IMR-90 (cell line): Measurements from ENCODE around the gene APP. TPM values are rescaled to one million over a fixed set of nuclear protein-coding genes. Genes with fewer than 3 reads are reported as not detected.

Experiments
- ATAC-seq: fragments of 200-7000 bp; cut with Tn5 transposase; 2 replicates; pipeline ENCODE4 v1.9.1; 2020; ENCODE audit warnings: low read depth, mild to moderate bottlenecking, moderate library complexity
- BruUV-seq: library from RNA; stranded (reverse); fragments of 400-500 nt; replicated peaks from 2 replicates; lab custom pipeline; 2021; lab: Mats Ljungman, UMichigan
- CTCF ChIA-PET: fragments of 300-600 bp; formaldehyde crosslinking; extraction: SDS; loops from one replicate; lab custom pipeline; 2021; ENCODE audit warnings: antibody characterized with exemption; lab: Yijun Ruan, JAX
- POLR2A ChIA-PET: fragments of 300-600 bp; sonication (Branson Sonifier 250); formaldehyde crosslinking; loops from one replicate; lab custom pipeline; 2022; ENCODE audit warnings: antibody characterized with exemption; ENCODE audit not compliant: unreplicated experiment; lab: Charles Lee
- DNase-seq: peaks from one replicate; pipeline ENCODE4 v3.0.0; 2013
- H2AFZ ChIP-seq: replicated peaks from 2 replicates; pipeline ENCODE3; 2013; ENCODE audit warnings: low read length, mild to moderate bottlenecking; ENCODE audit not compliant: poor library complexity
- H2AK5ac ChIP-seq: 2 replicates; pipeline ENCODE4 v1.6.1; 2013; ENCODE audit warnings: low read depth, low read length, inconsistent platforms
- H2AK9ac ChIP-seq: replicated peaks from 2 replicates; pipeline ENCODE3; 2013; ENCODE audit warnings: mild to moderate bottlenecking, low read depth, low read length, moderate library complexity; ENCODE audit not compliant: poor library complexity
- H2BK120ac ChIP-seq: 2 replicates; pipeline ENCODE4 v1.6.1; 2013; ENCODE audit warnings: low read depth, low read length, inconsistent platforms
- H2BK15ac ChIP-seq: 3 replicates; pipeline ENCODE4 v1.6.1; 2013; ENCODE audit warnings: low read depth, low read length, inconsistent platforms
- H2BK20ac ChIP-seq: 2 replicates; pipeline ENCODE4 v1.6.1; 2013; ENCODE audit warnings: low read depth, mild to moderate bottlenecking, inconsistent platforms, low read length, moderate library complexity
- H2BK5ac ChIP-seq: 2 replicates; pipeline ENCODE4 v1.6.1; 2013; ENCODE audit warnings: mild to moderate bottlenecking, low read depth, low read length, inconsistent platforms; ENCODE audit not compliant: poor library complexity, severe bottlenecking
- H3K14ac ChIP-seq: replicated peaks from 2 replicates; pipeline ENCODE4 v1.6.1; 2013; ENCODE audit warnings: low read depth, low read length, inconsistent platforms
- H3K18ac ChIP-seq: 2 replicates; pipeline ENCODE4 v1.6.1; 2013; ENCODE audit warnings: low read depth, low read length, control low read depth
- H3K23ac ChIP-seq: 2 replicates; pipeline ENCODE4 v1.6.1; 2013; ENCODE audit warnings: low read depth, low read length, inconsistent platforms
- H3K27ac ChIP-seq: 2 replicates; pipeline ENCODE4 v1.5.1; 2013; ENCODE audit warnings: mild to moderate bottlenecking, control low read depth, low read length; ENCODE audit not compliant: insufficient read depth
- H3K27me3 ChIP-seq: 2 replicates; pipeline ENCODE4 v1.6.1; 2013; ENCODE audit warnings: low read length; ENCODE audit not compliant: control insufficient read depth, insufficient read depth
- H3K36me3 ChIP-seq: 2 replicates; pipeline ENCODE4 v1.6.1; 2013; ENCODE audit warnings: low read length, mixed read lengths; ENCODE audit not compliant: control insufficient read depth, insufficient read depth
- H3K4ac ChIP-seq: 2 replicates; pipeline ENCODE4 v1.6.1; 2013; ENCODE audit warnings: low read depth, low read length, inconsistent platforms
- H3K4me1 ChIP-seq: 2 replicates; pipeline ENCODE4 v1.6.1; 2013; ENCODE audit warnings: low read length, mixed read lengths; ENCODE audit not compliant: control insufficient read depth, insufficient read depth
- H3K4me2 ChIP-seq: 2 replicates; pipeline ENCODE4 v1.6.1; 2013; ENCODE audit warnings: low read depth, mild to moderate bottlenecking, control low read depth, low read length, moderate library complexity
- H3K4me3 ChIP-seq: 2 replicates; pipeline ENCODE4 v1.5.1; 2013; ENCODE audit warnings: low read depth, mild to moderate bottlenecking, control low read depth, low read length, moderate library complexity; ENCODE audit not compliant: insufficient read depth
- H3K56ac ChIP-seq: 2 replicates; pipeline ENCODE4 v1.6.1; 2013; ENCODE audit warnings: low read length, inconsistent platforms; ENCODE audit not compliant: insufficient read depth; ENCODE audit errors: extremely low read depth
- H3K79me1 ChIP-seq, 2 experiments: 2 replicates each; pipeline ENCODE4 v1.6.1; 2013; ENCODE audit warnings: low read length in 2 of 2, inconsistent platforms in 1 of 2, low read depth in 1 of 2
- H3K9ac ChIP-seq: 2 replicates; pipeline ENCODE4 v1.6.1; 2013; ENCODE audit warnings: low read depth, low read length, control low read depth
- H3K9me1 ChIP-seq: 2 replicates; pipeline ENCODE4 v1.6.1; 2013; ENCODE audit warnings: low read length, inconsistent platforms; ENCODE audit not compliant: insufficient read depth
- H3K9me3 ChIP-seq: 2 replicates; pipeline ENCODE4 v1.6.1; 2013; ENCODE audit warnings: low read length; ENCODE audit not compliant: control insufficient read depth, insufficient read depth
- H4K20me1 ChIP-seq: 2 replicates; pipeline ENCODE4 v1.6.1; 2013; ENCODE audit warnings: low read length, inconsistent platforms; ENCODE audit not compliant: insufficient read depth
- H4K5ac ChIP-seq: 2 replicates; pipeline ENCODE4 v1.6.1; 2013; ENCODE audit warnings: mild to moderate bottlenecking, low read depth, low read length, control low read depth
- H4K8ac ChIP-seq, 2 experiments: 2 replicates each; pipeline ENCODE4 v1.6.1; 2013; ENCODE audit warnings: low read depth in 2 of 2, low read length in 2 of 2, control low read depth in 1 of 2, inconsistent platforms in 1 of 2
- H4K91ac ChIP-seq: 2 replicates; pipeline ENCODE4 v1.6.1; 2013; ENCODE audit warnings: low read depth, low read length, inconsistent platforms; ENCODE audit not compliant: insufficient read depth
- BHLHE40 ChIP-seq: fragments of 150-350 bp; IDR thresholded peaks from 2 replicates; pipeline ENCODE4 v1.6.1; 2016; ENCODE audit warnings: mild to moderate bottlenecking, low read depth, low read length
- CEBPB ChIP-seq: IDR thresholded peaks from 2 replicates; pipeline ENCODE4 v1.6.1; 2012; ENCODE audit warnings: low read depth, low read length, improper control_type of control experiment
- ELK1 ChIP-seq: fragments of 150-350 bp; IDR thresholded peaks from 2 replicates; pipeline ENCODE4 v1.6.1; 2016; ENCODE audit warnings: low read depth, mild to moderate bottlenecking, low read length, moderate library complexity, borderline replicate concordance
- FOS ChIP-seq: fragments of 150-350 bp; IDR thresholded peaks from 2 replicates; pipeline ENCODE4 v1.6.1; 2016; ENCODE audit warnings: low read depth, low read length
- MAFK ChIP-seq: IDR thresholded peaks from 2 replicates; pipeline ENCODE4 v1.6.1; 2012; ENCODE audit warnings: low read depth, low read length, improper control_type of control experiment
- MAZ ChIP-seq: IDR thresholded peaks from 2 replicates; pipeline ENCODE4 v1.6.1; 2012; ENCODE audit warnings: low read depth, mild to moderate bottlenecking, low read length, improper control_type of control experiment, moderate library complexity, borderline replicate concordance
- MXI1 ChIP-seq: IDR thresholded peaks from 2 replicates; pipeline ENCODE4 v1.6.1; 2012; ENCODE audit warnings: low read depth, mild to moderate bottlenecking, low read length, moderate library complexity, borderline replicate concordance
- POLR2A ChIP-seq: IDR thresholded peaks from 2 replicates; pipeline ENCODE4 v1.6.1; 2012; ENCODE audit warnings: mild to moderate bottlenecking, low read depth, low read length
- RAD21 ChIP-seq: IDR thresholded peaks from 2 replicates; pipeline ENCODE4 v1.6.1; 2012; ENCODE audit warnings: low read length, improper control_type of control experiment
- RCOR1 ChIP-seq: IDR thresholded peaks from 2 replicates; pipeline ENCODE4 v1.6.1; 2012; ENCODE audit warnings: mild to moderate bottlenecking, low read length, improper control_type of control experiment; ENCODE audit not compliant: insufficient replicate concordance
- WGBS, 2 experiments: methylation state at CpG; one replicate each; pipeline versions ENCODE4 v1.1.5 to v1.1.7; 2013; ENCODE audit warnings: missing lambda C conversion rate in 2 of 2; ENCODE audit not compliant: insufficient read length in 1 of 2; ENCODE audit errors: extremely low coverage in 2 of 2; 5-methylcytosine and 5-hydroxymethylcytosine counted together
- dilution Hi-C: fragments of 300-500 bp; cut with HindIII; formaldehyde crosslinking; loops from one replicate; pipeline ENCODE4 v1.14.3; 2018; ENCODE audit warnings: low sequenced_read_pairs; ENCODE audit not compliant: unreplicated experiment
- in situ Hi-C: fragments of 300-500 bp; cut with MboI; formaldehyde crosslinking; loops from 3 replicates; pipeline ENCODE4 v1.14.3; 2019; ENCODE audit warnings: low sequenced_read_pairs, inconsistent platforms, mixed read lengths
- intact Hi-C: fragments of 100-400 bp; cut with micrococcal nuclease; formaldehyde crosslinking; loops from 2 replicates; pipeline ENCODE4 v1.10.0; 2022
- polyA plus RNA-seq, 3 experiments: library from polyadenylated mRNA; depleted of rRNA; stranded (reverse); fragments of >200 nt; gene quantifications; 2 replicates each; pipeline ENCODE4 v1.2.3, GENCODE V29; 2012; ENCODE audit warnings: low replicate concordance in 1 of 3
- total RNA-seq: library from RNA; depleted of rRNA; stranded (reverse); fragments of >200 nt; gene quantifications from 2 replicates; pipeline ENCODE4 v1.2.3, GENCODE V29; 2012
- TF ChIP-seq, protein P1 (sequence below): fragments of 150-350 bp; IDR thresholded peaks from 2 replicates; pipeline ENCODE4 v1.6.1; 2017; ENCODE audit warnings: mild to moderate bottlenecking, antibody characterized with exemption, low read length, low read depth
- TF ChIP-seq, protein P2 (sequence below): conservative IDR thresholded peaks from 2 replicates; pipeline ENCODE4 v1.5.1; 2012; ENCODE audit warnings: mild to moderate bottlenecking, low read depth, low read length, improper control_type of control experiment

The APP gene
- total and polyA plus RNA-seq, 2 of the 4 experiments (the other 2 are of a cell fraction), result 191 to 530 TPM

GRCh38 chr21:26007951-26008498 lies 162.5 kb downstream of the APP start:
- Histone ChIP-seq H3K4ac (no peak overlapping the region), H3K79me1 (peaks cover 19 to 26% of the 10 kb centered on the region in 2 experiments), H4K8ac (no peak overlapping the region), H3K18ac (no peak overlapping the region), H2AK9ac (no peak overlapping the region), H4K5ac (no peak overlapping the region), H3K56ac (no peak overlapping the region), H3K9me1 (no peaks in the 10 kb centered on the region; the same call in 1 of the 2 replicates), H2BK15ac (no peak overlapping the region), H3K14ac (no peak overlapping the region), H4K91ac (no peak overlapping the region), H3K4me3 (no peak overlapping the region), H3K9ac (no peak overlapping the region), H2AFZ (no peak overlapping the region), H2AK5ac (no peak overlapping the region), H2BK120ac (no peak overlapping the region), H3K23ac (no peak overlapping the region), H3K27ac (no peak overlapping the region), H2BK5ac (no peak overlapping the region), H4K20me1 (0 out of 2 replicates have a peak, but pooled peaks cover 5% of the 10 kb centered on the region), H3K9me3 (no peaks in the 10 kb centered on the region), H3K27me3 (no peaks in the 10 kb centered on the region), H3K4me1 (peaks cover 1% of the 10 kb centered on the region; the same call in 1 of the 2 replicates), H3K36me3 (peaks cover 1% of the 10 kb centered on the region), H3K4me2 (no peak overlapping the region), H2BK20ac (no peak overlapping the region)
- intact Hi-C loops (no loop called here), in situ Hi-C loops (no loop called here), dilution Hi-C loops (no loop called here)
- ChIA-PET CTCF (no interaction called here), POLR2A (no interaction called here)
- ATAC-seq (peak; percentile 48; the same call in 1 of the 2 replicates), DNase-seq (peak; percentile 24)
- TF ChIP-seq, protein P1, sequence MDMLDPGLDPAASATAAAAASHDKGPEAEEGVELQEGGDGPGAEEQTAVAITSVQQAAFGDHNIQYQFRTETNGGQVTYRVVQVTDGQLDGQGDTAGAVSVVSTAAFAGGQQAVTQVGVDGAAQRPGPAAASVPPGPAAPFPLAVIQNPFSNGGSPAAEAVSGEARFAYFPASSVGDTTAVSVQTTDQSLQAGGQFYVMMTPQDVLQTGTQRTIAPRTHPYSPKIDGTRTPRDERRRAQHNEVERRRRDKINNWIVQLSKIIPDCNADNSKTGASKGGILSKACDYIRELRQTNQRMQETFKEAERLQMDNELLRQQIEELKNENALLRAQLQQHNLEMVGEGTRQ, result no peak
- no peak for TF ChIP-seq RCOR1
- no peak for TF ChIP-seq MAZ
- TF ChIP-seq CEBPB, result no peak
- TF ChIP-seq FOS, result no peak
- TF ChIP-seq POLR2A, result no peak
- no peak for TF ChIP-seq MXI1
- TF ChIP-seq ELK1, result no peak
- TF ChIP-seq, protein P2, sequence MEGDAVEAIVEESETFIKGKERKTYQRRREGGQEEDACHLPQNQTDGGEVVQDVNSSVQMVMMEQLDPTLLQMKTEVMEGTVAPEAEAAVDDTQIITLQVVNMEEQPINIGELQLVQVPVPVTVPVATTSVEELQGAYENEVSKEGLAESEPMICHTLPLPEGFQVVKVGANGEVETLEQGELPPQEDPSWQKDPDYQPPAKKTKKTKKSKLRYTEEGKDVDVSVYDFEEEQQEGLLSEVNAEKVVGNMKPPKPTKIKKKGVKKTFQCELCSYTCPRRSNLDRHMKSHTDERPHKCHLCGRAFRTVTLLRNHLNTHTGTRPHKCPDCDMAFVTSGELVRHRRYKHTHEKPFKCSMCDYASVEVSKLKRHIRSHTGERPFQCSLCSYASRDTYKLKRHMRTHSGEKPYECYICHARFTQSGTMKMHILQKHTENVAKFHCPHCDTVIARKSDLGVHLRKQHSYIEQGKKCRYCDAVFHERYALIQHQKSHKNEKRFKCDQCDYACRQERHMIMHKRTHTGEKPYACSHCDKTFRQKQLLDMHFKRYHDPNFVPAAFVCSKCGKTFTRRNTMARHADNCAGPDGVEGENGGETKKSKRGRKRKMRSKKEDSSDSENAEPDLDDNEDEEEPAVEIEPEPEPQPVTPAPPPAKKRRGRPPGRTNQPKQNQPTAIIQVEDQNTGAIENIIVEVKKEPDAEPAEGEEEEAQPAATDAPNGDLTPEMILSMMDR, result no peak
- no peak for TF ChIP-seq MAFK
- no peak for TF ChIP-seq RAD21
- TF ChIP-seq BHLHE40, result no peak
- BruUV-seq, result no TSS peak
- 80% methylated on average over 1 of the region's 8 CpGs; no CpG with 5 or more reads in 1 of the 2 experiments for WGBS, 2 experiments
